A673 (cell line): Measurements from ENCODE around the gene INVS. TPM values are rescaled to one million over a fixed set of nuclear protein-coding genes. Genes with fewer than 3 reads are reported as not detected.

Source experiments
- BruUV-seq: library from RNA; stranded (reverse); fragments of 400-500 nt; replicated peaks from 2 replicates; lab custom pipeline; 2021; lab: Mats Ljungman, UMichigan
- CTCF ChIA-PET: fragments of 300-600 bp; sonication (Branson Sonifier 250); formaldehyde crosslinking; loops from one replicate; lab custom pipeline; 2022; ENCODE audit warnings: antibody characterized with exemption; lab: Charles Lee
- POLR2A ChIA-PET: fragments of 300-600 bp; sonication (Branson Sonifier 250); formaldehyde crosslinking; loops from one replicate; lab custom pipeline; 2022; ENCODE audit warnings: antibody characterized with exemption; ENCODE audit not compliant: low non-redundant PET; lab: Charles Lee
- DNase-seq: peaks from one replicate; pipeline ENCODE4 v3.0.0-alpha.2; 2015; ENCODE audit warnings: low spot score
- H3K27ac ChIP-seq: fragments of 200-600 bp; sonication (generic); 2 replicates; pipeline ENCODE4 v1.5.1; 2016; ENCODE audit warnings: mixed run types, low read depth, mild to moderate bottlenecking, mixed read lengths, antibody characterized with exemption, low read length; ENCODE audit not compliant: poor library complexity, severe bottlenecking
- H3K27me3 ChIP-seq: fragments of 200-600 bp; sonication (generic); replicated peaks from 2 replicates; pipeline ENCODE4 v1.6.1; 2017; ENCODE audit warnings: mixed run types, low read depth, mild to moderate bottlenecking, mixed read lengths, antibody characterized with exemption, low read length; ENCODE audit not compliant: insufficient read depth, poor library complexity
- H3K36me3 ChIP-seq: fragments of 200-600 bp; sonication (generic); 2 replicates; pipeline ENCODE4 v1.6.1; 2016; ENCODE audit warnings: mixed run types, mild to moderate bottlenecking, mixed read lengths, antibody characterized with exemption, low read length; ENCODE audit not compliant: insufficient read depth, poor library complexity, severe bottlenecking
- H3K4me1 ChIP-seq: fragments of 200-600 bp; sonication (generic); 2 replicates; pipeline ENCODE4 v1.6.1; 2017; ENCODE audit warnings: mixed run types, mild to moderate bottlenecking, mixed read lengths, antibody characterized with exemption, low read length; ENCODE audit not compliant: insufficient read depth, poor library complexity, severe bottlenecking
- H3K4me3 ChIP-seq: fragments of 200-600 bp; sonication (generic); 2 replicates; pipeline ENCODE4 v1.5.1; 2016; ENCODE audit warnings: low read depth, mixed run types, mild to moderate bottlenecking, mixed read lengths, low read length; ENCODE audit not compliant: poor library complexity, severe bottlenecking
- H3K9me3 ChIP-seq: fragments of 200-600 bp; sonication (generic); 2 replicates; pipeline ENCODE4 v1.6.1; 2016; ENCODE audit warnings: mixed run types, low read depth, mild to moderate bottlenecking, mixed read lengths, antibody characterized with exemption, low read length; ENCODE audit not compliant: poor library complexity, severe bottlenecking
- CTCF ChIP-seq: fragments of 300-800, 200-600 bp; sonication (generic); conservative IDR thresholded peaks from 2 replicates; pipeline ENCODE4 v1.5.1; 2017; ENCODE audit warnings: low read depth, mild to moderate bottlenecking, antibody characterized with exemption, low read length, moderate library complexity, mixed read lengths
- EZH2 ChIP-seq: fragments of 200-600 bp; sonication (generic); IDR thresholded peaks from 2 replicates; pipeline ENCODE4 v1.6.1; 2017; ENCODE audit warnings: borderline replicate concordance, low read depth, mild to moderate bottlenecking, mixed read lengths, antibody characterized with exemption, low read length; ENCODE audit not compliant: poor library complexity, severe bottlenecking
- intact Hi-C: fragments of 100-400 bp; cut with micrococcal nuclease; formaldehyde crosslinking; loops from one replicate; pipeline ENCODE4 v1.10.0; 2022; ENCODE audit not compliant: unreplicated experiment
- total RNA-seq: library from RNA; stranded (reverse); gene quantifications from 2 replicates; pipeline ENCODE4 v1.2.3, GENCODE V29; 2021

Gene INVS
- total RNA-seq, 1 experiment from 2014 or later = 23.3 TPM

- no peaks in the 10 kb centered on the region for H3K4me1 ChIP-seq
- POLR2A ChIA-PET = no interaction called here
- no peaks in the 10 kb centered on the region for H3K27me3 ChIP-seq
- TF ChIP-seq EZH2 (no peak), CTCF (no peak)
- intact Hi-C loops = no loop called here
- no peak overlapping the region for H3K27ac ChIP-seq
- DNase-seq = no peak
- H3K4me3 ChIP-seq = no peak overlapping the region
- BruUV-seq = no TSS peak
- H3K9me3 ChIP-seq = peaks cover 19% of the 10 kb centered on the region
- peaks cover 42% of the 10 kb centered on the region for H3K36me3 ChIP-seq
- CTCF ChIA-PET = no interaction called here
These were observed 186.6 kb downstream of the INVS start for GRCh38 chr9:100285601-100286000.

- Histone ChIP-seq H3K36me3 (peaks cover 43% of the 10 kb centered on the region), H3K4me1 (no peaks in the 10 kb centered on the region), H3K9me3 (peaks cover 19% of the 10 kb centered on the region), H3K27me3 (no peaks in the 10 kb centered on the region), H3K4me3 (no peak overlapping the region), H3K27ac (no peak overlapping the region)
- intact Hi-C loops = no loop called here
- DNase-seq = no peak
- TF ChIP-seq EZH2 (no peak), CTCF (no peak)
- BruUV-seq = no TSS peak
- CTCF ChIA-PET = no interaction called here
- POLR2A ChIA-PET = no interaction called here
These were observed 187.2 kb downstream of the INVS start for GRCh38 chr9:100286257-100286656.

- no peaks in the 10 kb centered on the region for H3K27me3 ChIP-seq
- POLR2A ChIA-PET = no interaction called here
- H3K9me3 ChIP-seq = peaks cover 19% of the 10 kb centered on the region
- H3K36me3 ChIP-seq = peaks cover 52% of the 10 kb centered on the region
- no peak overlapping the region for H3K4me3 ChIP-seq
- no peak for TF ChIP-seq CTCF
- TF ChIP-seq EZH2 = no peak
- BruUV-seq = no TSS peak
- no peaks in the 10 kb centered on the region for H3K4me1 ChIP-seq
- no peak for DNase-seq
- CTCF ChIA-PET = no interaction called here
- H3K27ac ChIP-seq = no peak overlapping the region
- intact Hi-C loops = no loop called here
These were observed 188.1 kb downstream of the INVS start for GRCh38 chr9:100287186-100287585.
